Kidney epithelial cell (primary cell): Measurements from ENCODE around the gene PELI2. TPM values are rescaled to one million over a fixed set of nuclear protein-coding genes. Genes with fewer than 3 reads are reported as not detected.

ENCODE experiments used
- DNase-seq: peaks from one replicate; pipeline ENCODE4 v3.0.0-alpha.2; 2010; ENCODE audit warnings: low read depth
- H3K27me3 ChIP-seq: 2 replicates; pipeline ENCODE4 v1.6.0; 2011; ENCODE audit warnings: low read length; ENCODE audit not compliant: control insufficient read depth, insufficient read depth
- H3K36me3 ChIP-seq: 2 replicates; pipeline ENCODE4 v1.5.1; 2011; ENCODE audit warnings: low read length; ENCODE audit not compliant: control insufficient read depth, insufficient read depth
- H3K4me3 ChIP-seq: 2 replicates; pipeline ENCODE4 v1.5.1; 2011; ENCODE audit warnings: low read depth, mild to moderate bottlenecking, control low read depth, low read length
- total RNA-seq: library from RNA; depleted of rRNA; stranded (reverse); fragments of >200 nt; gene quantifications from 2 replicates; pipeline ENCODE4 v1.2.3, GENCODE V29; 2015
- TF ChIP-seq, protein P1 (sequence below): IDR thresholded peaks from 2 replicates; pipeline ENCODE4 v1.5.1; 2011; ENCODE audit warnings: mild to moderate bottlenecking, moderate library complexity, low read length, control low read depth, inconsistent platforms; ENCODE audit not compliant: insufficient read depth, poor library complexity, severe bottlenecking

Gene PELI2
- total RNA-seq, 1 donor from 2014 or later = 4.8 TPM

DNA sequence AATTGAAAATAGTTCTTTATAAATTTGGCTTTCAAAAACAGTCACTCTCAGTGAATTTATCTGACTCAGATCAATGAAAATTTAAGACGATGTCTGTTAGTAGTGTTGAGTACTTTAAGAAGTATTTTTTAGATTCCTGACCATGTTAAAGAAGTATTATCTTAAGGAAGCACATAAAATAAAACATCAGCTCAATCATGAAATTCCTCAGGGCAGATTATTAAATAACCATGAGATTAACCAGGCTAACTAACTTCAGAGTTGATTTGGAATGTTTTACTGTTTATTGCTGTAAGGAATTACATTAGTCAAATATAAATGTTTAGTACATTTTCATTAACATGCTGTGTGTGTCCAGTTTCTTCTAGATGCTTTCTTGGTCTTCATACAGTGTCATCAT, 160.2 kb downstream of the PELI2 start:
- H3K27me3 ChIP-seq = no peaks in the 10 kb centered on the region
- no peak overlapping the region for H3K4me3 ChIP-seq
- TF ChIP-seq, protein P1, sequence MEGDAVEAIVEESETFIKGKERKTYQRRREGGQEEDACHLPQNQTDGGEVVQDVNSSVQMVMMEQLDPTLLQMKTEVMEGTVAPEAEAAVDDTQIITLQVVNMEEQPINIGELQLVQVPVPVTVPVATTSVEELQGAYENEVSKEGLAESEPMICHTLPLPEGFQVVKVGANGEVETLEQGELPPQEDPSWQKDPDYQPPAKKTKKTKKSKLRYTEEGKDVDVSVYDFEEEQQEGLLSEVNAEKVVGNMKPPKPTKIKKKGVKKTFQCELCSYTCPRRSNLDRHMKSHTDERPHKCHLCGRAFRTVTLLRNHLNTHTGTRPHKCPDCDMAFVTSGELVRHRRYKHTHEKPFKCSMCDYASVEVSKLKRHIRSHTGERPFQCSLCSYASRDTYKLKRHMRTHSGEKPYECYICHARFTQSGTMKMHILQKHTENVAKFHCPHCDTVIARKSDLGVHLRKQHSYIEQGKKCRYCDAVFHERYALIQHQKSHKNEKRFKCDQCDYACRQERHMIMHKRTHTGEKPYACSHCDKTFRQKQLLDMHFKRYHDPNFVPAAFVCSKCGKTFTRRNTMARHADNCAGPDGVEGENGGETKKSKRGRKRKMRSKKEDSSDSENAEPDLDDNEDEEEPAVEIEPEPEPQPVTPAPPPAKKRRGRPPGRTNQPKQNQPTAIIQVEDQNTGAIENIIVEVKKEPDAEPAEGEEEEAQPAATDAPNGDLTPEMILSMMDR = no peak
- no peak for DNase-seq
- no peaks in the 10 kb centered on the region for H3K36me3 ChIP-seq

DNA sequence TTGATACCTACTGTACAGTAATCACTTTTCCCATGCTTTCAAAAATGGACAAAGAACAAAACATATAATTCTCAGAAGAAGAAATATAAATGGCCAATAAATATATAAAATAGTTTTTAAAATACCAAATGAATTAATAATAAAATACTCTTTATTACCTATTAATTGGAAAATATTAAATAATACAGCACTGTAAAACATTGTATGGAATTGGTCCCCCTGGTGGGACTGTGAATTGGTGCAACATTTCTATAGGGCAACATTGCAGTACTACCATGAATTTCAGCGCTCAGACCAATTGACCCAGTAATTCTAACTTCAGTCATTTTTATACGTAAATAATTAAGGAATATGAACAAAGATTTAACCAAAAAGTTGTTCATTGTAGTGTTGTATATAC, 162.6 kb downstream of the PELI2 start:
- Histone ChIP-seq H3K27me3 (no peaks in the 10 kb centered on the region), H3K4me3 (no peak overlapping the region), H3K36me3 (no peaks in the 10 kb centered on the region)
- no peak for DNase-seq
- TF ChIP-seq, protein P1 = no peak

DNA sequence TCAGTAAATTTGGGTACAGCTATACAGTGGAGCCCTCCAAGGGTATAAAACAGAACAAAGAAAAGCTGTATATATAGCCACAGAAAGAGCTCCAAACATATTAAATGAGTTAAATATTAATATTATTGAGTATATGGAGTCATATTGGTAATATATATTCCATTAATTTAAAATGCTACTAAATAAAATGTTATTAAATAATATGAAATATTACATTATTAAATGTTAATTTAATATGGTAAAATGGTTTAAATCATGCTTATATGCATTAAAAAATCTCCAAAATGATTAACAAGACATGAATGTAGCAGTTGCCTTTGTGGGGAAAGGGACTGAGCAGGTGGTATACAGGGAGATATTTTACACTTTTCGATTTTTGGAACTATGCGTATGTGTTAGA, 164.0 kb downstream of the PELI2 start:
- no peaks in the 10 kb centered on the region for H3K27me3 ChIP-seq
- H3K4me3 ChIP-seq = no peak overlapping the region
- DNase-seq = no peak
- H3K36me3 ChIP-seq = no peaks in the 10 kb centered on the region
- TF ChIP-seq, protein P1 = no peak

GRCh38 chr14:56284641-56285040, 166.4 kb downstream of the PELI2 start:
- Histone ChIP-seq H3K36me3 (no peaks in the 10 kb centered on the region), H3K4me3 (no peak overlapping the region), H3K27me3 (no peaks in the 10 kb centered on the region)
- DNase-seq = no peak
- TF ChIP-seq, protein P1 = no peak

DNA sequence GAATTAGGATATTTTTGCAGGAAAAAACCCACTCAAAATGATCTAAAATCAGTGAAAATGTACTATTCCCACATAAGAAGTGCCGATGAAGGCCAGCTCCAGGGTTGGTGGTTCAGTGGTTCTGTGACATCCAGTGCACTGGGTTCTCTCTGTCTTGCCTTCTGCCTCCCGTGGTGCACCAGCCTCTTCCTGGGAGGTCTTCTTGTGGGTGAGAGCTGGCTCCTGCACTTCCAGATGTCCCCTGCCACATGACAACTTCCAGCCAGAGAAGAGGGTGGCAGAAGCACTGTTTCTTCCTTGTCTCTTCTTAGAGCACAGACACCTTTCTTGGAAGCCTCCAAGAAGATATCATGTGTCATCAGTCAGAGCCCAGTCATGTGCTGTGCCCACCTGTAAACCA, 170.9 kb downstream of the PELI2 start:
- Histone ChIP-seq H3K4me3 (no peak overlapping the region), H3K36me3 (peaks cover 2% of the 10 kb centered on the region), H3K27me3 (no peaks in the 10 kb centered on the region)
- DNase-seq = no peak
- TF ChIP-seq, protein P1 = no peak

GRCh38 chr14:56290195-56290594, 172.0 kb downstream of the PELI2 start:
- no peaks in the 10 kb centered on the region for H3K27me3 ChIP-seq
- no peak overlapping the region for H3K4me3 ChIP-seq
- no peak for DNase-seq
- H3K36me3 ChIP-seq = peaks cover 2% of the 10 kb centered on the region
- TF ChIP-seq, protein P1 = no peak
